Spleen (tissue), 11 donors: ENCODE data around the gene GRID2IP. TPM values are rescaled to one million over a fixed set of nuclear protein-coding genes. Genes with fewer than 3 reads are reported as not detected.
A peak's percentile ranks its signal among the peaks of the same experiment; 100 is the strongest.

Experiments
- DNase-seq: peaks from one replicate; pipeline ENCODE4 v3.0.0-alpha.2; 2020
- H3K27ac ChIP-seq, 8 donors: fragments of 200-600 bp; sonication (generic) in 7 of 8; 1 replicate in 4 of 8; 2 replicates in 4 of 8; pipeline versions ENCODE4 v1.5.0 to v1.8.0; 2016 to 2021; ENCODE audit warnings: inconsistent platforms in 4 of 8, mild to moderate bottlenecking in 4 of 8, moderate library complexity in 1 of 8
- H3K27me3 ChIP-seq, 7 donors: fragments of 200-600 bp; sonication (generic) in 6 of 7; replicated peaks in 1 of 7; 1 replicate in 4 of 7; 2 replicates in 3 of 7; pipeline versions ENCODE4 v1.5.0 to v1.8.0; 2016 to 2021; ENCODE audit warnings: inconsistent platforms in 3 of 7, mild to moderate bottlenecking in 1 of 7
- H3K36me3 ChIP-seq, 6 donors: fragments of 200-600 bp; sonication (generic) in 5 of 6; 1 replicate in 4 of 6; 2 replicates in 2 of 6; pipeline versions ENCODE4 v1.5.0 to v1.8.0; 2016 to 2021; ENCODE audit warnings: inconsistent platforms in 2 of 6
- H3K4me1 ChIP-seq, 6 donors: fragments of 200-600 bp; sonication (generic) in 5 of 6; 1 replicate in 3 of 6; 2 replicates in 3 of 6; pipeline versions ENCODE4 v1.5.0 to v1.8.0; 2016 to 2021; ENCODE audit warnings: inconsistent platforms in 3 of 6
- H3K4me3 ChIP-seq, 8 donors: fragments of 200-600 bp; sonication (generic) in 7 of 8; 1 replicate in 4 of 8; 2 replicates in 4 of 8; pipeline versions ENCODE4 v1.5.0 to v1.8.0; 2016 to 2021; ENCODE audit warnings: inconsistent platforms in 4 of 8, mild to moderate bottlenecking in 4 of 8, moderate library complexity in 2 of 8
- H3K9me3 ChIP-seq, 8 donors: fragments of 200-600 bp; sonication (generic) in 7 of 8; 1 replicate in 4 of 8; 2 replicates in 4 of 8; pipeline versions ENCODE4 v1.5.0 to v1.8.0; 2016 to 2021; ENCODE audit warnings: inconsistent platforms in 4 of 8
- POLR2A ChIP-seq, 3 donors: fragments of 450-650 bp; IDR thresholded peaks; one replicate each; pipeline ENCODE4 v1.5.1; 2017; ENCODE audit warnings: antibody characterized with exemption in 3 of 3, mild to moderate bottlenecking in 1 of 3
- POLR2AphosphoS5 ChIP-seq, 3 donors: sonication (generic); formaldehyde crosslinking; IDR thresholded peaks; one replicate each; pipeline ENCODE4 v1.5.1; 2017; ENCODE audit warnings: antibody characterized with exemption in 3 of 3
- WGBS, 5 donors: extraction: QIAGEN DNeasy Blood & Tissue Kit in 3 of 5; methylation state at CpG; one replicate each; pipeline versions ENCODE4 v1.1.5 to v1.1.7; 2013 to 2018; 5-methylcytosine and 5-hydroxymethylcytosine counted together
- intact Hi-C: fragments of 100-400 bp; cut with DNase I; formaldehyde crosslinking; loops from one replicate; pipeline ENCODE4 v1.15.0; 2023; ENCODE audit warnings: low total_unique reads
- polyA plus RNA-seq, 3 donors: library from polyadenylated mRNA; stranded (reverse); fragments of 200-250 nt; gene quantifications; one replicate each; pipeline ENCODE4 v1.2.1, GENCODE V29; 2013
- total RNA-seq, 7 donors: library from RNA; depleted of rRNA in 3 of 7; stranded (reverse); fragments of >200 nt in 3 of 7; fragmentation: NEBNext Ultra II Directional in 4 of 7; extraction: Animal tissue kit (Norgen Biotek cat#: 25700) in 4 of 7; gene quantifications; one replicate each; pipeline versions ENCODE4 v1.1.0 to v1.2.1, GENCODE V29; 2016 to 2021
- TF ChIP-seq, protein P1 (sequence below), 11 experiments: fragments of 200-600 bp in 7 of 11; fragments of 450-650 bp in 4 of 11; sonication (generic) in 4 of 11; IDR thresholded peaks in 8 of 11; conservative IDR thresholded peaks in 3 of 11; 1 replicate in 7 of 11; 2 replicates in 4 of 11; pipeline versions ENCODE4 v1.4.0 to v1.8.0; 2016 to 2021; ENCODE audit warnings: antibody characterized with exemption in 11 of 11, inconsistent platforms in 4 of 11, mild to moderate bottlenecking in 1 of 11
- donor health status: healthy with polysubstance abuse.
- donor health status: DM: no; HTN: no; CAD: no; lungs with moderate emphysema.
- donor health status: DM: no; HTN: no; CAD: no.
- donor health status: Bipolar disorder and iron deficiency.
- donor health status: healthy.
- donor health status: DM: no; HTN: no; CAD: no.
- donor health status: DM: yes; HTN: yes; CAD: no.

The GRID2IP gene
- total and polyA plus RNA-seq, 10 donors: 0.08 to 1.0 (median 0.31) TPM; not detected in 2

DNA sequence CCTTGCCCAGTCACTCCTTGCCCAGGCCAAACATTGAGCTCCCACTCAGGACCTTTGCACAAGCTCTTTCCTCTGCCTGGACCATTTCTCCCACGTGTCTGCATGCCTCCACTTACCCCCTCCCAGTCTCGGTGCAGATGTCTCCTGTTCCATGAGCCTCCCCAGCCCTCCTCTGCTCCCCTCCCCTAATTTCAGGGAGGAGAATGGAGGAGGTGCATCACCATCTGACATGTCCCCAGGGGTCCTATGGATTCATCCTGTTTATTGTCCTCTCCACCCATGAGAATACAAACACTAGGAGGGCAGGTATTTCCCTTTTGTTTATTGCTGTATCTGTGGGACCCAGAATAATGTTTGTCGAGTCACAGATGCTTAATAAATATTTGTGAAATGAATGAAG is 8.6 kb upstream of the GRID2IP start:
- no peak for DNase-seq
- intact Hi-C loops: no loop called here
- 31 to 56% (median 48%) methylated on average over 3 of the region's 3 CpGs for WGBS, 5 donors
- peaks cover 0 to under 1% (median 0%) of the 10 kb centered on the region in 6 donors for H3K4me1 ChIP-seq
- no peaks in the 10 kb centered on the region for H3K9me3 ChIP-seq
- H3K27me3 ChIP-seq: peaks cover 0 to 3% (median 0%) of the 10 kb centered on the region in 7 donors
- no peaks in the 10 kb centered on the region for H3K36me3 ChIP-seq
- no peak overlapping the region for H3K27ac ChIP-seq
- H3K4me3 ChIP-seq: no peak overlapping the region
- no peak for TF ChIP-seq POLR2AphosphoS5 (IDR thresholded peaks at IDR 0.05)
- TF ChIP-seq POLR2A (IDR thresholded peaks at IDR 0.05): no peak
- TF ChIP-seq, protein P1, sequence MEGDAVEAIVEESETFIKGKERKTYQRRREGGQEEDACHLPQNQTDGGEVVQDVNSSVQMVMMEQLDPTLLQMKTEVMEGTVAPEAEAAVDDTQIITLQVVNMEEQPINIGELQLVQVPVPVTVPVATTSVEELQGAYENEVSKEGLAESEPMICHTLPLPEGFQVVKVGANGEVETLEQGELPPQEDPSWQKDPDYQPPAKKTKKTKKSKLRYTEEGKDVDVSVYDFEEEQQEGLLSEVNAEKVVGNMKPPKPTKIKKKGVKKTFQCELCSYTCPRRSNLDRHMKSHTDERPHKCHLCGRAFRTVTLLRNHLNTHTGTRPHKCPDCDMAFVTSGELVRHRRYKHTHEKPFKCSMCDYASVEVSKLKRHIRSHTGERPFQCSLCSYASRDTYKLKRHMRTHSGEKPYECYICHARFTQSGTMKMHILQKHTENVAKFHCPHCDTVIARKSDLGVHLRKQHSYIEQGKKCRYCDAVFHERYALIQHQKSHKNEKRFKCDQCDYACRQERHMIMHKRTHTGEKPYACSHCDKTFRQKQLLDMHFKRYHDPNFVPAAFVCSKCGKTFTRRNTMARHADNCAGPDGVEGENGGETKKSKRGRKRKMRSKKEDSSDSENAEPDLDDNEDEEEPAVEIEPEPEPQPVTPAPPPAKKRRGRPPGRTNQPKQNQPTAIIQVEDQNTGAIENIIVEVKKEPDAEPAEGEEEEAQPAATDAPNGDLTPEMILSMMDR (IDR thresholded peaks at IDR 0.05 in 8 of 11, conservative IDR thresholded peaks at IDR 0.05 in 3 of 11): no peak

DNA sequence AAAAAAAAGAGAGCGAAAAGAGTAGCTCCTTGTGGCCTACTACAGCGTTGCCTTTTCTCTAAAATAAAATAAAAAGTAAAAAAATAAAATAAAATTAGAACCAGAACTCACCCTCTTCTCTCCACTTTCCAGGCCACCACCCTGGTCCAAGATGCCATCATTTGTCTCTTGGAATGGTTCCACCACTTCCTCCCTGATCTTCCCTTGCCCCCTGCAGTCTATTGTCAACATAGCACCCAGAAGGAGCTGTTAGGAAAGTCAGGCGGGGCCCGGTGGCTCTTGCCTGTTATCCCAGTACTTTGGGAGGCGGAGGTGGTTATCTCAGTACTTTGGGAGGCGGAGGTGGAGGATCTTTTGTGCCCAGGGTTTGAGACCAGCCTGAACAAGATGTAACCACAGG is 7.6 kb upstream of the GRID2IP start:
- Histone ChIP-seq H3K9me3 (no peaks in the 10 kb centered on the region), H3K4me3 (no peak overlapping the region), H3K27ac (no peak overlapping the region), H3K4me1 (peaks cover 0 to 7% (median 0%) of the 10 kb centered on the region in 6 donors), H3K36me3 (no peaks in the 10 kb centered on the region), H3K27me3 (peaks cover 0 to 3% (median 0%) of the 10 kb centered on the region in 7 donors)
- no peak for TF ChIP-seq POLR2AphosphoS5 (IDR thresholded peaks at IDR 0.05)
- TF ChIP-seq, protein P1 (IDR thresholded peaks at IDR 0.05 in 8 of 11, conservative IDR thresholded peaks at IDR 0.05 in 3 of 11): peak in 8 of 11 experiments; percentile 9 to 45 (median 22)
- no peak for TF ChIP-seq POLR2A (IDR thresholded peaks at IDR 0.05)
- DNase-seq: no peak
- intact Hi-C loops: no loop called here
- WGBS, 5 donors: 52 to 64% (median 55%) methylated on average over 6 of the region's 6 CpGs

DNA sequence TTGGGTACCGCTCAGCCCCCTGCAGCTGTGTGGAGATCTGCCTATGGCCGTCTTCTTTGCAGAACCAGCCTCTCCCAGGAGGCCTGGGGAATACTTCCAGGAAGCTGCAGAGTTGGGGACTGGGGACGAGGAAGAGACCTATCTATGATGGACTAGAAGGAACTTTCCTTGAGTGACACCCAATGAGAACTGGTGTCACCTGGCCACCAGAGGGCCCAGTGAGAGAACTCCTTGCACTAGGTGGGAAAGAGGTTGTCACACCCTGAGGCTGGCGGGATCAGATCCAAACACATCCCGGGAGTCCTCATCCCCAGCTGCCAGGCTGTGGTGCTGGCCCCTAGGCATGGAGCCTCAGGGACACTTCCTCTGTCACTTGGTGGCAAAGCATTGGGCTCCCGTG is 4.9 kb upstream of the GRID2IP start:
- DNase-seq: no peak
- Histone ChIP-seq H3K4me3 (no peak overlapping the region), H3K27me3 (peaks cover 0 to 3% (median 0%) of the 10 kb centered on the region in 7 donors), H3K27ac (no peak overlapping the region), H3K9me3 (no peaks in the 10 kb centered on the region), H3K4me1 (peaks cover 0 to 7% (median 0%) of the 10 kb centered on the region in 6 donors), H3K36me3 (no peaks in the 10 kb centered on the region)
- 43 to 73% (median 70%) methylated on average over 1 to 6 of the region's 6 CpGs for WGBS, 5 donors
- TF ChIP-seq, protein P1 (IDR thresholded peaks at IDR 0.05 in 8 of 11, conservative IDR thresholded peaks at IDR 0.05 in 3 of 11): peak in 1 of 11 experiments; percentile 7
- TF ChIP-seq POLR2A (IDR thresholded peaks at IDR 0.05): no peak
- intact Hi-C loops: no loop called here

DNA sequence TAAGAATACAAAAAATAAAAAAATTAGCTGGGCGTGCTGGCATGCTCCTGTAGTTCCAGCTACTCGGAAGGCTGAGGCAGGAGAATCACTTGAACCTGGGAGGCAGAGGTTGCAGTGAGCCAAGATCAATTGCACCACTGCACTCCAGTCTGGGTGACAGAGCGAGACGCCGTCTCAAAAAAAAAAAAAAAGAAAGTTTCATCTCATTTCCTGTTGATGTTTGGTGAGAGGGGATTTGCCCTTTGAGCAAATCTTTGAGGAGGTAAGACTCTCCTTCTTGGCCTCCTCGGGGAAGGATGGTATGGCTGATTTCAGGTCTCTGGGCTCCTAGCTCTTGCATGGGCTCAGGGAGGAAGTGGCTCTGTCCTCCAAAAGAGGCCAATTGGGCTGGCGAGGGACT is 3.6 kb upstream of the GRID2IP start:
- intact Hi-C loops: no loop called here
- 47 to 56% (median 53%) methylated on average over 7 of the region's 7 CpGs for WGBS, 5 donors
- TF ChIP-seq, protein P1 (IDR thresholded peaks at IDR 0.05 in 8 of 11, conservative IDR thresholded peaks at IDR 0.05 in 3 of 11): no peak
- TF ChIP-seq POLR2AphosphoS5 (IDR thresholded peaks at IDR 0.05): no peak
- Histone ChIP-seq H3K27me3 (peaks cover 0 to 2% (median 0%) of the 10 kb centered on the region in 7 donors), H3K9me3 (no peaks in the 10 kb centered on the region), H3K27ac (no peak overlapping the region), H3K4me3 (no peak overlapping the region), H3K36me3 (no peaks in the 10 kb centered on the region), H3K4me1 (peaks cover 0 to 7% (median 0%) of the 10 kb centered on the region in 6 donors)
- no peak for DNase-seq
